GM12878 (cell line): ENCODE data around the gene EML3. TPM values are rescaled to one million over a fixed set of nuclear protein-coding genes. Genes with fewer than 3 reads are reported as not detected.

Experiments used
- ATAC-seq: fragments of 200-7000 bp; cut with Tn5 transposase; 3 replicates; pipeline ENCODE4 v1.9.1; 2020; ENCODE audit warnings: mild to moderate bottlenecking, moderate library complexity
- BruUV-seq: library from RNA; stranded (reverse); fragments of 400-500 nt; replicated peaks from 2 replicates; lab custom pipeline; 2021; lab: Mats Ljungman, UMichigan
- CTCF ChIA-PET: fragments of 300-600 bp; sonication (Branson Sonifier 250); formaldehyde crosslinking; extraction: SDS; loops from one replicate; lab custom pipeline; 2021; ENCODE audit warnings: inconsistent platforms; lab: Yijun Ruan, JAX
- POLR2A ChIA-PET: fragments of 350-600 bp; formaldehyde crosslinking; extraction: SDS; loops from one replicate; lab custom pipeline; 2021; ENCODE audit warnings: inconsistent platforms; lab: Charles Lee
- RAD21 ChIA-PET: fragments of 300-600 bp; sonication (Branson Sonifier 250); formaldehyde crosslinking; loops from one replicate; lab custom pipeline; 2023; ENCODE audit warnings: antibody characterized with exemption; ENCODE audit not compliant: unreplicated experiment; lab: Charles Lee
- SMC1A ChIA-PET: fragments of 300-600 bp; sonication (Branson Sonifier 250); formaldehyde crosslinking; loops from one replicate; lab custom pipeline; 2023; ENCODE audit not compliant: unreplicated experiment, uncharacterized antibody; lab: Charles Lee
- DNase-seq: peaks from one replicate; pipeline ENCODE4 v3.0.0-alpha.2; 2011; ENCODE audit warnings: low read depth, low spot score
- FAIRE-seq: peaks from 3 replicates; lab custom pipeline; 2011; peaks lifted over from hg19 to GRCh38; lab: Jason Lieb, UNC
- H2AFZ ChIP-seq: 2 replicates; pipeline ENCODE4 v1.6.0; 2011; ENCODE audit warnings: low read depth, low read length, control low read depth; ENCODE audit not compliant: control insufficient read depth
- H3K27ac ChIP-seq: 2 replicates; pipeline ENCODE4 v1.5.1; 2011; ENCODE audit warnings: control low read depth; ENCODE audit not compliant: control insufficient read depth, insufficient read depth
- H3K27me3 ChIP-seq, 2 experiments: replicated peaks in 1 of 2; 2 replicates each; pipeline versions ENCODE4 v1.6.0 to v1.6.1; 2011; ENCODE audit warnings: low read length in 1 of 2; ENCODE audit not compliant: control insufficient read depth in 2 of 2, insufficient read depth in 2 of 2
- H3K36me3 ChIP-seq, 2 experiments: 2 replicates each; pipeline ENCODE4 v1.5.1; 2011; ENCODE audit warnings: low read length in 1 of 2; ENCODE audit not compliant: control insufficient read depth in 2 of 2, insufficient read depth in 2 of 2
- H3K4me1 ChIP-seq: 2 replicates; pipeline ENCODE4 v1.6.1; 2011; ENCODE audit warnings: mild to moderate bottlenecking, low read length, moderate library complexity, mixed read lengths; ENCODE audit not compliant: control insufficient read depth, insufficient read depth
- H3K4me2 ChIP-seq: 2 replicates; pipeline ENCODE4 v1.6.0; 2011; ENCODE audit warnings: control low read depth; ENCODE audit not compliant: control insufficient read depth, insufficient read depth
- H3K4me3 ChIP-seq: fragments of 200-600 bp; sonication (generic); 2 replicates; pipeline ENCODE4 v1.5.1; 2016
- H3K79me2 ChIP-seq: 2 replicates; pipeline ENCODE4 v1.6.0; 2011; ENCODE audit warnings: low read length; ENCODE audit not compliant: control insufficient read depth, insufficient read depth
- H3K9ac ChIP-seq: 2 replicates; pipeline ENCODE4 v1.8.0; 2011; ENCODE audit warnings: low read length, control low read depth, mixed read lengths; ENCODE audit not compliant: control insufficient read depth, insufficient read depth
- H3K9me3 ChIP-seq: replicated peaks from 3 replicates; pipeline ENCODE4 v1.5.1; 2011; ENCODE audit warnings: mild to moderate bottlenecking, low read length; ENCODE audit not compliant: control insufficient read depth, insufficient read depth
- H4K20me1 ChIP-seq: 2 replicates; pipeline ENCODE4 v1.6.0; 2011; ENCODE audit not compliant: control insufficient read depth, insufficient read depth
- CHD2 ChIP-seq: IDR thresholded peaks from 2 replicates; pipeline ENCODE4 v1.6.1; 2011; ENCODE audit warnings: low read depth, low read length, improper control_type of control experiment, borderline replicate concordance
- TARDBP ChIP-seq: IDR thresholded peaks from 2 replicates; pipeline ENCODE4 v1.6.1; 2016; ENCODE audit warnings: borderline replicate concordance
- ZNF217 ChIP-seq: fragments of 450-650 bp; IDR thresholded peaks from 2 replicates; pipeline ENCODE4 v1.6.1; 2017; ENCODE audit warnings: antibody characterized with exemption, mild to moderate bottlenecking
- WGBS: methylation state at CpG from one replicate; pipeline ENCODE4 v1.1.6; 2016; ENCODE audit warnings: low lambda C conversion rate; ENCODE audit not compliant: insufficient replicate concordance, insufficient coverage; ENCODE audit errors: missing lambda C conversion rate; 5-methylcytosine and 5-hydroxymethylcytosine counted together
- in situ Hi-C: fragments of 300-500 bp; cut with MboI; formaldehyde crosslinking; loops from 9 replicates; pipeline ENCODE4 v1.14.3; 2018; ENCODE audit warnings: mixed read lengths
- intact Hi-C: fragments of 100-400 bp; cut with micrococcal nuclease; formaldehyde crosslinking; loops from one replicate; pipeline ENCODE4 v1.14.2; 2022; ENCODE audit not compliant: unreplicated experiment
- microRNA-seq: library from miRNA; unstranded; fragments of <30 nt; microRNA quantifications from one replicate; pipeline ENCODE4, GENCODE V29; 2018
- polyA plus RNA-seq, 11 experiments: library from polyadenylated mRNA; depleted of rRNA in 4 of 11; unstranded in 6 of 11; stranded (reverse) in 5 of 11; fragments of >200 nt; fragmentation: Nextera tagmentation in 4 of 11; fragmentation: Illumina TruSeq in 1 of 11; extraction: Ambion mirVana in 4 of 11; extraction: Trizol in 1 of 11; gene quantifications; 1 replicate in 1 of 11; 2 replicates in 10 of 11; pipeline versions ENCODE4 v1.2.1 to v1.2.3, GENCODE V29; 2011 to 2016; ENCODE audit warnings: inconsistent platforms in 2 of 11, missing spikeins in 2 of 11, low read depth in 1 of 11
- small RNA-seq: library from RNA; depleted of rRNA; stranded (forward); fragments of <200 nt; gene quantifications from one replicate; pipeline ENCODE3, GENCODE V24; 2014
- total RNA-seq, 4 experiments: library from RNA; depleted of rRNA in 3 of 4; stranded (reverse); fragments of >200 nt in 3 of 4; fragmentation: Illumina TruSeq in 1 of 4; extraction: Trizol in 1 of 4; gene quantifications; 2 replicates each; pipeline versions ENCODE4 v1.2.1 to v1.2.3, GENCODE V29; 2013 to 2021

EML3 gene
- total and polyA plus RNA-seq, 10 of the 15 experiments (the other 5 are each of a cell fraction or from before 2014, with no cell fraction given), result 0.58 to 82.5 (median 24.8) TPM

GRCh38 chr11:62552485-62553079 is 60.0 kb downstream of the EML3 start:
- H3K4me1 ChIP-seq, result peaks cover 70% of the 10 kb centered on the region
- in situ Hi-C loops, result loop anchor here (10.0 kb wide), 1 partner anchor 128 kb away; no protein-coding TSS in a partner anchor

More at GRCh38 chr11:62552485-62553079, 60.0 kb downstream of the EML3 start:
- Histone ChIP-seq H3K27ac (peak overlapping the region; percentile 56), H4K20me1 (no peaks in the 10 kb centered on the region), H3K9me3 (no peaks in the 10 kb centered on the region), H3K36me3 (no peaks in the 10 kb centered on the region), H3K79me2 (no peaks in the 10 kb centered on the region), H2AFZ (peak overlapping the region; percentile 33), H3K27me3 (no peaks in the 10 kb centered on the region; a peak in 1 of 4 replicates), H3K4me3 (no peak overlapping the region), H3K9ac (no peak overlapping the region), H3K4me2 (peak overlapping the region; percentile 46)
- TF ChIP-seq ZNF217, result 0 out of 2 replicates have a peak, but pooled peaks have one; percentile 2
- TF ChIP-seq TARDBP, result no peak
- TF ChIP-seq CHD2, result no peak
- intact Hi-C loops, result no loop called here
- CTCF ChIA-PET, result interaction anchor here (0.6 to 4.9 kb wide), 7 partner anchors 8 to 128 kb away, joined by 3 to 52 read pairs (median 5); partner anchors contain the start of gene TUT1
- SMC1A ChIA-PET, result interaction anchor here (0.7 to 11.4 kb wide), 11 partner anchors 7 to 157 kb away, joined by 3 to 212 read pairs (median 4); partner anchors contain the start of genes B3GAT3, C11orf98 and CSKMT
- 63% methylated on average over 4 of the region's 4 CpGs for WGBS
- no peak for FAIRE-seq
- no peak for DNase-seq
- POLR2A ChIA-PET, result interaction anchor here (0.5 to 11.4 kb wide), 11 partner anchors 9 to 1164 kb away, joined by 3 to 188 read pairs (median 4); partner anchors contain the start of genes AHNAK, EEF1G, MTA2 and TUT1
- no TSS peak for BruUV-seq
- no peak for ATAC-seq
- RAD21 ChIA-PET, result interaction anchor here (1.2 to 13.9 kb wide), 7 partner anchors 10 to 128 kb away, joined by 3 to 313 read pairs (median 5); partner anchors contain the start of genes AHNAK, B3GAT3, C11orf98 and CSKMT

Small RNA genes within 50 kb of the gene (microRNA-seq; reads per million reads assigned to microRNA genes)
- gene MIR6747, result 1.3 reads per million

Small RNA genes within 50 kb of the gene (small RNA-seq; reads per million reads assigned to genes)
- gene AP001458.1, result not detected
- not detected for gene EEF1G
- gene MIR6747, result 0.74 reads per million, percentile 21 among the genes with 10 or more reads in this experiment

Other genes with a start within 250 kb of the EML3 start
Only the 7 nearest of the 28 such genes appear.
- gene EEF1G, start 38.9 kb downstream of the EML3 start, total RNA-seq (2014; rRNA removed), result 2,512 and 2,611 TPM in 2 replicates
- 2,491 and 2,551 TPM in 2 replicates for gene EEF1G, start 38.9 kb downstream of the EML3 start, total RNA-seq (2014; rRNA removed; fragmentation: Illumina TruSeq; extraction: Trizol)
- 2,218 and 2,306 TPM in 2 replicates for gene EEF1G, start 38.9 kb downstream of the EML3 start, total RNA-seq (2021)
- 1,766 and 2,335 TPM in 2 replicates for gene EEF1G, start 38.9 kb downstream of the EML3 start, polyA plus RNA-seq (2011; rRNA removed)
- gene EEF1G, start 38.9 kb downstream of the EML3 start, polyA plus RNA-seq (2014; fragmentation: Illumina TruSeq; extraction: Trizol), result 2,336 and 2,739 TPM in 2 replicates
- 1,000 to 10,000 TPM; 1,227 to 1,233 TPM for gene EEF1G, start 38.9 kb downstream of the EML3 start, polyA plus RNA-seq (2014; fragmentation: Nextera tagmentation; extraction: Ambion mirVana)
- 2,498 and 2,961 TPM in 2 replicates for gene EEF1G, start 38.9 kb downstream of the EML3 start, polyA plus RNA-seq (2014; rRNA removed)
- 100 to 1,000 TPM; 850 to 912 TPM for gene EEF1G, start 38.9 kb downstream of the EML3 start, polyA plus RNA-seq (2016; fragmentation: Nextera tagmentation; extraction: Ambion mirVana)
- gene TUT1, start 21.3 kb downstream of the EML3 start, total RNA-seq (2014; rRNA removed), result 12.1 and 12.3 TPM in 2 replicates
- 6.9 and 8.3 TPM in 2 replicates for gene TUT1, start 21.3 kb downstream of the EML3 start, total RNA-seq (2014; rRNA removed; fragmentation: Illumina TruSeq; extraction: Trizol)
- gene TUT1, start 21.3 kb downstream of the EML3 start, total RNA-seq (2021), result 26.6 and 28.4 TPM in 2 replicates
- gene TUT1, start 21.3 kb downstream of the EML3 start, polyA plus RNA-seq (2011; rRNA removed), result 12.0 and 18.4 TPM in 2 replicates
- gene TUT1, start 21.3 kb downstream of the EML3 start, polyA plus RNA-seq (2014; fragmentation: Illumina TruSeq; extraction: Trizol), result 9.5 and 14.0 TPM in 2 replicates
- gene TUT1, start 21.3 kb downstream of the EML3 start, polyA plus RNA-seq (2014; fragmentation: Nextera tagmentation; extraction: Ambion mirVana), result 1 to 10 TPM; 1.1 to 1.4 TPM
- 19.4 and 22.7 TPM in 2 replicates for gene TUT1, start 21.3 kb downstream of the EML3 start, polyA plus RNA-seq (2014; rRNA removed)
- gene TUT1, start 21.3 kb downstream of the EML3 start, polyA plus RNA-seq (2016; fragmentation: Nextera tagmentation; extraction: Ambion mirVana), result 10 to 100 TPM; 26.9 to 29.9 TPM
- 195 and 201 TPM in 2 replicates for gene MTA2, start 10.9 kb downstream of the EML3 start, total RNA-seq (2014; rRNA removed)
- 174 and 178 TPM in 2 replicates for gene MTA2, start 10.9 kb downstream of the EML3 start, total RNA-seq (2014; rRNA removed; fragmentation: Illumina TruSeq; extraction: Trizol)
- 189 and 196 TPM in 2 replicates for gene MTA2, start 10.9 kb downstream of the EML3 start, total RNA-seq (2021)
- 43.2 and 53.2 TPM in 2 replicates for gene MTA2, start 10.9 kb downstream of the EML3 start, polyA plus RNA-seq (2011; rRNA removed)
- gene MTA2, start 10.9 kb downstream of the EML3 start, polyA plus RNA-seq (2014; fragmentation: Illumina TruSeq; extraction: Trizol), result 198 and 201 TPM in 2 replicates
- gene MTA2, start 10.9 kb downstream of the EML3 start, polyA plus RNA-seq (2014; fragmentation: Nextera tagmentation; extraction: Ambion mirVana), result 1 to 10 TPM; 6.7 to 6.8 TPM
- 135 and 137 TPM in 2 replicates for gene MTA2, start 10.9 kb downstream of the EML3 start, polyA plus RNA-seq (2014; rRNA removed)
- gene MTA2, start 10.9 kb downstream of the EML3 start, polyA plus RNA-seq (2016; fragmentation: Nextera tagmentation; extraction: Ambion mirVana), result 10 to 100 TPM; 76.3 to 90.3 TPM
- gene ROM1, start 482 bp upstream of the EML3 start, total RNA-seq (2014; rRNA removed), result 0.60 and 1.7 TPM in 2 replicates
- gene ROM1, start 482 bp upstream of the EML3 start, total RNA-seq (2014; rRNA removed; fragmentation: Illumina TruSeq; extraction: Trizol), result 1.1 TPM in 2 replicates
- 1.2 and 1.9 TPM in 2 replicates for gene ROM1, start 482 bp upstream of the EML3 start, total RNA-seq (2021)
- 0.42 and 0.82 TPM in 2 replicates for gene ROM1, start 482 bp upstream of the EML3 start, polyA plus RNA-seq (2011; rRNA removed)
- 1.5 and 1.6 TPM in 2 replicates for gene ROM1, start 482 bp upstream of the EML3 start, polyA plus RNA-seq (2014; fragmentation: Illumina TruSeq; extraction: Trizol)
- gene ROM1, start 482 bp upstream of the EML3 start, polyA plus RNA-seq (2014; fragmentation: Nextera tagmentation; extraction: Ambion mirVana), result under 1 TPM; 0.42 TPM
- gene ROM1, start 482 bp upstream of the EML3 start, polyA plus RNA-seq (2014; rRNA removed), result 0.67 and 2.0 TPM in 2 replicates
- gene ROM1, start 482 bp upstream of the EML3 start, polyA plus RNA-seq (2016; fragmentation: Nextera tagmentation; extraction: Ambion mirVana), result 1 to 10 TPM; 2.4 to 3.0 TPM
- gene B3GAT3, start 9.2 kb upstream of the EML3 start, total RNA-seq (2014; rRNA removed), result 34.3 and 42.4 TPM in 2 replicates
- gene B3GAT3, start 9.2 kb upstream of the EML3 start, total RNA-seq (2014; rRNA removed; fragmentation: Illumina TruSeq; extraction: Trizol), result 12.3 and 14.1 TPM in 2 replicates
- 42.4 and 43.2 TPM in 2 replicates for gene B3GAT3, start 9.2 kb upstream of the EML3 start, total RNA-seq (2021)
- gene B3GAT3, start 9.2 kb upstream of the EML3 start, polyA plus RNA-seq (2011; rRNA removed), result 7.0 and 17.2 TPM in 2 replicates
- gene B3GAT3, start 9.2 kb upstream of the EML3 start, polyA plus RNA-seq (2014; fragmentation: Illumina TruSeq; extraction: Trizol), result 1.1 and 8.3 TPM in 2 replicates
- 1 to 10 TPM in 1 of 2 experiments, under 1 TPM in 1; 0.31 to 2.8 TPM for gene B3GAT3, start 9.2 kb upstream of the EML3 start, polyA plus RNA-seq (2014; fragmentation: Nextera tagmentation; extraction: Ambion mirVana)
- 52.7 and 56.5 TPM in 2 replicates for gene B3GAT3, start 9.2 kb upstream of the EML3 start, polyA plus RNA-seq (2014; rRNA removed)
- 10 to 100 TPM; 50.0 to 51.7 TPM for gene B3GAT3, start 9.2 kb upstream of the EML3 start, polyA plus RNA-seq (2016; fragmentation: Nextera tagmentation; extraction: Ambion mirVana)
- 95.9 and 98.9 TPM in 2 replicates for gene GANAB, start 33.8 kb upstream of the EML3 start, total RNA-seq (2014; rRNA removed)
- 73.2 and 76.7 TPM in 2 replicates for gene GANAB, start 33.8 kb upstream of the EML3 start, total RNA-seq (2014; rRNA removed; fragmentation: Illumina TruSeq; extraction: Trizol)
- 161 and 175 TPM in 2 replicates for gene GANAB, start 33.8 kb upstream of the EML3 start, total RNA-seq (2021)
- 93.6 and 153 TPM in 2 replicates for gene GANAB, start 33.8 kb upstream of the EML3 start, polyA plus RNA-seq (2011; rRNA removed)
- 134 and 140 TPM in 2 replicates for gene GANAB, start 33.8 kb upstream of the EML3 start, polyA plus RNA-seq (2014; fragmentation: Illumina TruSeq; extraction: Trizol)
- gene GANAB, start 33.8 kb upstream of the EML3 start, polyA plus RNA-seq (2014; fragmentation: Nextera tagmentation; extraction: Ambion mirVana), result 1 to 10 TPM; 4.5 to 6.4 TPM
- 103 and 117 TPM in 2 replicates for gene GANAB, start 33.8 kb upstream of the EML3 start, polyA plus RNA-seq (2014; rRNA removed)
- 100 to 1,000 TPM; 102 to 107 TPM for gene GANAB, start 33.8 kb upstream of the EML3 start, polyA plus RNA-seq (2016; fragmentation: Nextera tagmentation; extraction: Ambion mirVana)
- gene INTS5, start 40.5 kb upstream of the EML3 start, total RNA-seq (2014; rRNA removed), result 17.3 and 19.7 TPM in 2 replicates
- 6.4 and 7.6 TPM in 2 replicates for gene INTS5, start 40.5 kb upstream of the EML3 start, total RNA-seq (2014; rRNA removed; fragmentation: Illumina TruSeq; extraction: Trizol)
- 31.8 and 35.1 TPM in 2 replicates for gene INTS5, start 40.5 kb upstream of the EML3 start, total RNA-seq (2021)
- 2.5 and 7.9 TPM in 2 replicates for gene INTS5, start 40.5 kb upstream of the EML3 start, polyA plus RNA-seq (2011; rRNA removed)
- 4.7 and 11.8 TPM in 2 replicates for gene INTS5, start 40.5 kb upstream of the EML3 start, polyA plus RNA-seq (2014; fragmentation: Illumina TruSeq; extraction: Trizol)
- gene INTS5, start 40.5 kb upstream of the EML3 start, polyA plus RNA-seq (2014; fragmentation: Nextera tagmentation; extraction: Ambion mirVana), result 1 to 10 TPM in 1 of 2 experiments, under 1 TPM in 1; 0.34 to 1.4 TPM
- 15.7 and 17.2 TPM in 2 replicates for gene INTS5, start 40.5 kb upstream of the EML3 start, polyA plus RNA-seq (2014; rRNA removed)
- 10 to 100 TPM; 30.2 to 35.1 TPM for gene INTS5, start 40.5 kb upstream of the EML3 start, polyA plus RNA-seq (2016; fragmentation: Nextera tagmentation; extraction: Ambion mirVana)